Lower lobe of right lung (tissue), 2 donors: ENCODE data around the gene MPZL3. TPM values are rescaled to one million over a fixed set of nuclear protein-coding genes. Genes with fewer than 3 reads are reported as not detected.
A peak's percentile ranks its signal among the peaks of the same experiment; 100 is the strongest.

Experiments used
- ATAC-seq, 2 donors: fragments of 200-7000 bp; cut with Tn5 transposase; one replicate each; pipeline ENCODE4 v1.9.1; 2020 to 2022; ENCODE audit warnings: mild to moderate bottlenecking in 2 of 2, moderate library complexity in 2 of 2
- DNase-seq: peaks from one replicate; pipeline ENCODE4 v3.0.0-alpha.2; 2020
- H3K27ac ChIP-seq: fragments of 200-600 bp; one replicate; pipeline ENCODE4 v1.8.0; 2022
- H3K27me3 ChIP-seq: fragments of 200-600 bp; one replicate; pipeline ENCODE4 v1.8.0; 2022; ENCODE audit warnings: low read depth
- H3K36me3 ChIP-seq: fragments of 200-600 bp; one replicate; pipeline ENCODE4 v1.8.0; 2022; ENCODE audit warnings: mild to moderate bottlenecking
- H3K4me1 ChIP-seq: fragments of 200-600 bp; one replicate; pipeline ENCODE4 v1.8.0; 2022
- H3K4me3 ChIP-seq: fragments of 200-600 bp; one replicate; pipeline ENCODE4 v1.8.0; 2022; ENCODE audit warnings: mild to moderate bottlenecking
- H3K9me3 ChIP-seq: fragments of 200-600 bp; one replicate; pipeline ENCODE4 v1.8.0; 2022
- intact Hi-C: fragments of 100-400 bp; cut with DNase I; formaldehyde crosslinking; loops from one replicate; pipeline ENCODE4 v1.11.0; 2022
- total RNA-seq: library from RNA; stranded (reverse); fragmentation: NEBNext Ultra II Directional; extraction: Animal tissue kit (Norgen Biotek cat#: 25700); gene quantifications from one replicate; pipeline ENCODE4 v1.2.1, GENCODE V29; 2021
- TF ChIP-seq, protein P1 (sequence below): fragments of 200-600 bp; IDR thresholded peaks from one replicate; pipeline ENCODE4 v1.8.0; 2022; ENCODE audit warnings: antibody characterized with exemption, mild to moderate bottlenecking
- donor health status: DM: no; HTN: yes; CAD: no; lungs with severe emphysema.

MPZL3 gene
- total RNA-seq, 1 donor from 2014 or later: 12.8 TPM

DNA sequence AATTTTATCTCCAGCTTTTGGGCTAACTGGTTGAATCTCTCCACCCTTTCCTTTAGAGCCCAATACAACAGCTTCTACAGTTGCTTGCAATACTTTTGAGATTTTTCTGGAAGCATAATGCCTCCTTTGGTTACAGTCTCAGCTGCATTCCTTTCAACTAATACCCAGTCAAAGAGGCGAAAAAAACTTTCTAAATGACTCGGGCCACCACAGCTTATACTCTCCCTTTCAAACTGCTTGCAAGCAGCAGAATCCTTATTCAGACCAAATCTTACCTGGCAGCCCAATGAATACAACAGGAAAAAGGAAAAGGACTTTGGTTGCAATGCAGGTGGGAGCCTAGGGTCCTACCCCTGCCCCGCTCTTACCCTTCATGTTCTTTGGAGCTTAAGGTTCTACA lies 43.1 kb downstream of the MPZL3 start:
- Histone ChIP-seq H3K9me3 (no peaks in the 10 kb centered on the region), H3K27me3 (no peaks in the 10 kb centered on the region), H3K27ac (no peak overlapping the region), H3K36me3 (peaks cover 7% of the 10 kb centered on the region), H3K4me1 (peaks cover 54% of the 10 kb centered on the region), H3K4me3 (no peak overlapping the region)
- ATAC-seq: no peak
- DNase-seq: no peak
- TF ChIP-seq, protein P1, sequence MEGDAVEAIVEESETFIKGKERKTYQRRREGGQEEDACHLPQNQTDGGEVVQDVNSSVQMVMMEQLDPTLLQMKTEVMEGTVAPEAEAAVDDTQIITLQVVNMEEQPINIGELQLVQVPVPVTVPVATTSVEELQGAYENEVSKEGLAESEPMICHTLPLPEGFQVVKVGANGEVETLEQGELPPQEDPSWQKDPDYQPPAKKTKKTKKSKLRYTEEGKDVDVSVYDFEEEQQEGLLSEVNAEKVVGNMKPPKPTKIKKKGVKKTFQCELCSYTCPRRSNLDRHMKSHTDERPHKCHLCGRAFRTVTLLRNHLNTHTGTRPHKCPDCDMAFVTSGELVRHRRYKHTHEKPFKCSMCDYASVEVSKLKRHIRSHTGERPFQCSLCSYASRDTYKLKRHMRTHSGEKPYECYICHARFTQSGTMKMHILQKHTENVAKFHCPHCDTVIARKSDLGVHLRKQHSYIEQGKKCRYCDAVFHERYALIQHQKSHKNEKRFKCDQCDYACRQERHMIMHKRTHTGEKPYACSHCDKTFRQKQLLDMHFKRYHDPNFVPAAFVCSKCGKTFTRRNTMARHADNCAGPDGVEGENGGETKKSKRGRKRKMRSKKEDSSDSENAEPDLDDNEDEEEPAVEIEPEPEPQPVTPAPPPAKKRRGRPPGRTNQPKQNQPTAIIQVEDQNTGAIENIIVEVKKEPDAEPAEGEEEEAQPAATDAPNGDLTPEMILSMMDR: no peak
- intact Hi-C loops: no loop called here

DNA sequence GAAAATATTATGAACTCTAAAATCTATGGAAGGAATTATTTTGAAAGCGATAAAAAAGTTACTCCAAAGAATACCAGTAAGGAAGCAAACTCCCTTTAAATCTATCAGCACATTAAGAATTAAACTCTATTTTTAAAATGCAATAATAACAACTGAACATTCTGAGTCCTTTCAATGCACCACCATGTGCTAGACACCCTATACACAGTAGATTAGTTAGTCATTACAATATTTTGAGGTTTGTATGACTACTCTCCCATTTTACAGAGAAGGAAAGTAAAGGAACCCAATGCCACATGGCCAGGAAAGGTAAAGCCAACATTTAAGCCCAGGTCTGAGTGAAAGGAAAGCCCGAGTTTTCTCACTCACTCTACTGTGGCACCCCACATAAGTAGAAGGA lies 45.1 kb downstream of the MPZL3 start:
- H3K36me3 ChIP-seq: peaks cover 17% of the 10 kb centered on the region
- intact Hi-C loops: no loop called here
- no peak overlapping the region for H3K4me3 ChIP-seq
- TF ChIP-seq, protein P1: no peak
- peaks cover 34% of the 10 kb centered on the region for H3K4me1 ChIP-seq
- no peaks in the 10 kb centered on the region for H3K9me3 ChIP-seq
- no peak for DNase-seq
- H3K27me3 ChIP-seq: no peaks in the 10 kb centered on the region
- no peak overlapping the region for H3K27ac ChIP-seq
- ATAC-seq: no peak

DNA sequence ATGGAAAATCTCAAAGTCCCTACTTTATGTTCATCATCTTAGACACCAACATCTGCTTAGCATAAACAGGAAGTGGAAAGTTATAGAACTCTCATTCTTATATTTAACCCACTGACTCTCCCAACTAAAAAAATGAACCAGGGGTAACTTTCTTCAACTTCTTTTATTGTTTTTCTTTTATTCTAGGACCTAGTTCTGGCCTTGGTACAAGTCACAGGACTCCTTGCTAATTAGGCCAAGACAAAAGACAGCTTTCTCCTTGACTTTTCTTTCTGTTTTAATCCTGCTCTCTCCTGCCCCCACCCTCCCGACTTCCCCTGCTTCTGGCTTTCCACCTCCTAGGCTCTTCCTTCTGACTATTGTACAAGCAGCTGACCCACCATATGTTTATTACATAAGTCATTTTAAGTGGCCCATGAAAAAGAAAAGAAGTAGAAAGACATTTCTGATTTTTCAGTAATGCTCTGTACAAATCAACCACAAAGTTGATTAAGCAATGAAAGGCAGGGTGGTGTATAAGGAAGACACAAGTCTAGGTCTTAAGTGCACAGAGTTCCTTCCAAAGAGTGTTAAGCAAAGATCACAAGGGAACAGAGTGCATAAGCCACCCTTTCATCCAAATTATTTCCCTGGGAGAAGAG lies 45.7 kb downstream of the MPZL3 start:
- peak overlapping the region; percentile 58 for H3K27ac ChIP-seq
- peaks cover 29% of the 10 kb centered on the region for H3K4me1 ChIP-seq

DNA sequence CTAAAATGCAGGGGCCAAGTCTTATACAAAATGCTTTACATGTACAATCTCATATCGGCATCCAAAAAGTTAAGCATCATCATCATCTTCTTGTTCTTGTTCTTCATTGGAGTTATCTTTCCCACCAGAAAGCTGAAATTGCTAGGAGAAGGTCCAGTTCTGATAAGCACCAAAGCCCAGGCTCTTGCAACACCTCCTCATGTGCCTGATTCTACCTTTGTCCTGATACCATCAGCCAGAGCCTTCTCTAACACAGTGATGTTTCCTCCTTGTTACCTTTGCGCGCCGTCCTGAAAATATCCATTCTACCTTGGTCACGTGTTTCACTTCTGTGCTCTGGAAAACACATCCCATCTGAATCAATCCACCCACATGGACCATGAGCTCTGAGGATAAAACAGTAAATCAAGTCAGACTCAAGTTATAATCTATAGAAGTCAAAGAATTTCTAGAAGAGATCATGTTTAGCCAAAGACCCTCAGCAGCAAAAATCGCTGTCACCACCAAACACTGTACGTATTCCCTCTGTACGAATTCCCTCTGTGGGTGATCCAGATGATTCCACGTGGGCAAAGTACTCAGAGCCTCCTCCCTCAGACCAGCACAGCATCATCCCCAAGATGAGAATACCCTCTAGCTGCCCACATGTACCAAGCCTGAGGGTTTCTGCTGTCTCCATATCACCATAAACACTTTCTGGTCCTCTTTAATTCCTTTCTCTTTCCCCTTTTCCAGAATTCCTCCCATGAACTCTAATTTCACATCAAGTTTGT lies 46.4 kb downstream of the MPZL3 start:
- Histone ChIP-seq H3K36me3 (peaks cover 17% of the 10 kb centered on the region), H3K27ac (no peak overlapping the region), H3K27me3 (no peaks in the 10 kb centered on the region), H3K4me1 (peaks cover 22% of the 10 kb centered on the region), H3K9me3 (no peaks in the 10 kb centered on the region), H3K4me3 (no peak overlapping the region)
- intact Hi-C loops: no loop called here
- DNase-seq (no peak), ATAC-seq (no peak)
- TF ChIP-seq, protein P1: no peak

More for the DNA sequence above, 45.7 kb downstream of the MPZL3 start:
- TF ChIP-seq, protein P1: no peak
- peak; percentile 49 for DNase-seq
- no peaks in the 10 kb centered on the region for H3K9me3 ChIP-seq
- ATAC-seq: peak; percentile 65 to 77
- peaks cover 17% of the 10 kb centered on the region for H3K36me3 ChIP-seq
- intact Hi-C loops: no loop called here
- H3K4me3 ChIP-seq: no peak overlapping the region
- no peaks in the 10 kb centered on the region for H3K27me3 ChIP-seq

DNA sequence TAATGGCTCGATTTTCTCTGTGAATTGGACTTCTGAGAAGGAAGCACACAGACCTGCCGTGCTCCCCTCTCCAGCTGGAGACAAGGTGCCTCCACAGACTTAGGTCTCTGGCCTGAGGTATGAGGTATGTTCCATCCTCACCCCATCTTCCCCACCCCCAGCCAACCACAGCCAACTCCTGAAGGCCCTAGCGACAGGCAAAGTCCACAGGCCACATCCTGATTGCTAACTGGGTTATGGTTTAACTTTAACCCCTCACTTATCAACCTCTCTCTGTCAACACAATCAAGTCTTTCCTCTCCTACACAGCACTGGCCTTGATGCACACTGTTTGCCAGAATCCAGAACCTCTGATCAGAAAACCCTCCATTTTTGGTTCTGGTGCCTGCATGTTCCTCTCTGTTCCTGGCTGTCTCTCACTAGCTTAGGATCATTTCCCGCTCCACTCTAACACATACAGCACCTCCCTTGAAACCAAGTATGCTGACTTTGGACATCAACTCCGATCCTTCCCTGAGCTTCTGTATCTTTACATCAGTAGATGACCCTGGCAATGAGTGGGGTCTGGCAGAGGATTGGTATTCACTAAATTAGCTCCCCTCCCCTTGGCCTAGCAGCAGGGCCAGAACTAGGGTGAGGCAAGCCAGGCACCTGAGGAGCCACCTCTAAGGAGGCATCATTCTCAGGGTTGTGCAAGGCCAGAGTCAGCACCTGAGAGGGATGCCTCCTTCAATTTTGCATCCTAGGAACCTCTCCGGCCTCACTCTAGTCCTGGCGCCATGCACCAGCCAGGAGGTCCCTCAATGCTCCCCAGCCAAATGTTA lies 49.4 kb downstream of the MPZL3 start:
- intact Hi-C loops: no loop called here
- Histone ChIP-seq H3K27ac (no peak overlapping the region), H3K4me1 (peaks cover 29% of the 10 kb centered on the region), H3K27me3 (no peaks in the 10 kb centered on the region), H3K36me3 (peaks cover 17% of the 10 kb centered on the region), H3K9me3 (no peaks in the 10 kb centered on the region), H3K4me3 (no peak overlapping the region)
- ATAC-seq (peak in 1 of 2 donors; percentile 29), DNase-seq (no peak)
- TF ChIP-seq, protein P1: no peak
